Natural killer cell (primary cell): ENCODE data around the gene PRELP. TPM values are rescaled to one million over a fixed set of nuclear protein-coding genes. Genes with fewer than 3 reads are reported as not detected.

ENCODE experiments used
- ATAC-seq, 3 donors: fragments of 150-1000 bp in 2 of 3; fragments of 200-7000 bp in 1 of 3; cut with Tn5 transposase; 1 replicate in 1 of 3; 2 replicates in 2 of 3; pipeline ENCODE4 v1.10.0; 2021; ENCODE audit warnings: mild to moderate bottlenecking in 2 of 3, moderate library complexity in 2 of 3
- DNase-seq, 2 donors: peaks; one replicate each; pipeline versions ENCODE4 v3.0.0 to v3.0.0-alpha.2; 2013 to 2021; ENCODE audit warnings: mixed read lengths in 1 of 2
- H3K27ac ChIP-seq: one replicate; pipeline ENCODE4 v1.5.1; 2013; ENCODE audit warnings: mild to moderate bottlenecking, low read length
- H3K27me3 ChIP-seq: one replicate; pipeline ENCODE4 v1.6.1; 2013; ENCODE audit warnings: low read length; ENCODE audit not compliant: control insufficient read depth, insufficient read depth
- H3K36me3 ChIP-seq: one replicate; pipeline ENCODE4 v1.6.1; 2013; ENCODE audit warnings: low read length; ENCODE audit not compliant: control insufficient read depth, insufficient read depth
- H3K4me1 ChIP-seq: one replicate; pipeline ENCODE4 v1.6.1; 2013; ENCODE audit warnings: low read length; ENCODE audit not compliant: control insufficient read depth, insufficient read depth
- H3K4me3 ChIP-seq: one replicate; pipeline ENCODE4 v1.5.1; 2013; ENCODE audit warnings: low read length
- H3K9me3 ChIP-seq: one replicate; pipeline ENCODE4 v1.6.1; 2013; ENCODE audit warnings: low read length; ENCODE audit not compliant: control insufficient read depth, insufficient read depth
- H3K27ac Mint-ChIP-seq, 2 donors: one replicate each; pipeline ENCODE4 v1.8.0; 2022; ENCODE audit warnings: mild to moderate bottlenecking in 2 of 2, mixed read lengths in 2 of 2, moderate library complexity in 1 of 2
- H3K27me3 Mint-ChIP-seq, 2 donors: one replicate each; pipeline ENCODE4 v1.8.0; 2022; ENCODE audit warnings: low read depth in 2 of 2, mixed read lengths in 2 of 2
- H3K36me3 Mint-ChIP-seq: one replicate; pipeline ENCODE4 v1.8.0; 2022; ENCODE audit warnings: mixed read lengths
- H3K4me1 Mint-ChIP-seq, 2 donors: one replicate each; pipeline ENCODE4 v1.8.0; 2022; ENCODE audit warnings: mixed read lengths in 2 of 2
- H3K4me3 Mint-ChIP-seq: one replicate; pipeline ENCODE4 v1.8.0; 2022; ENCODE audit warnings: mild to moderate bottlenecking, moderate library complexity, mixed read lengths
- H3K9me3 Mint-ChIP-seq, 2 donors: one replicate each; pipeline ENCODE4 v1.8.0; 2022; ENCODE audit warnings: mixed read lengths in 2 of 2
- CTCF ChIP-seq: fragments of 200-600 bp; IDR thresholded peaks from one replicate; pipeline ENCODE4 v1.8.0; 2022; ENCODE audit warnings: antibody characterized with exemption
- WGBS: methylation state at CpG from one replicate; pipeline ENCODE4 v1.1.7; 2013; ENCODE audit warnings: missing lambda C conversion rate; ENCODE audit not compliant: insufficient coverage; 5-methylcytosine and 5-hydroxymethylcytosine counted together
- intact Hi-C: fragments of 100-400 bp; cut with micrococcal nuclease; formaldehyde crosslinking; loops from one replicate; pipeline ENCODE4 v1.14.2; 2022
- total RNA-seq, 4 donors: library from RNA; stranded (reverse); fragments of 120-200 nt in 1 of 4; gene quantifications; one replicate each; pipeline versions ENCODE4 v1.2.3 to v1.2.4, GENCODE V29; 2013 to 2022

The PRELP gene
- total RNA-seq, 3 donors from 2014 or later (not counting 1 experiment from before 2014, with no cell fraction given): not detected

GRCh38 chr1:203527013-203527412, 51.4 kb downstream of the PRELP start:
- Histone ChIP-seq H3K4me1 (no peaks in the 10 kb centered on the region), H3K27ac (no peak overlapping the region), H3K36me3 (no peaks in the 10 kb centered on the region), H3K27me3 (no peaks in the 10 kb centered on the region), H3K9me3 (no peaks in the 10 kb centered on the region), H3K4me3 (no peak overlapping the region)
- Mint-ChIP-seq H3K27ac (peak overlapping the region in 1 of 2 donors; percentile 0), H3K9me3 (no peaks in the 10 kb centered on the region), H3K4me1 (peaks cover 0 to 4% of the 10 kb centered on the region in 2 donors), H3K27me3 (no peaks in the 10 kb centered on the region), H3K4me3 (no peak overlapping the region), H3K36me3 (no peaks in the 10 kb centered on the region)
- ATAC-seq: no peak
- TF ChIP-seq CTCF: no peak
- intact Hi-C loops: no loop called here
- no peak for DNase-seq

- no peak for ATAC-seq
- no peak for DNase-seq
- H3K27me3 ChIP-seq: no peaks in the 10 kb centered on the region
- H3K4me3 ChIP-seq: no peak overlapping the region
- no peak overlapping the region for H3K27ac ChIP-seq
- peaks cover 0 to 4% of the 10 kb centered on the region in 2 donors for H3K4me1 Mint-ChIP-seq
- H3K36me3 ChIP-seq: no peaks in the 10 kb centered on the region
- H3K36me3 Mint-ChIP-seq: no peaks in the 10 kb centered on the region
- no peak overlapping the region for H3K4me3 Mint-ChIP-seq
- no peaks in the 10 kb centered on the region for H3K4me1 ChIP-seq
- H3K27ac Mint-ChIP-seq: no peak overlapping the region
- no peaks in the 10 kb centered on the region for H3K9me3 Mint-ChIP-seq
- intact Hi-C loops: no loop called here
- no peaks in the 10 kb centered on the region for H3K27me3 Mint-ChIP-seq
- WGBS: 87% methylated on average over 3 of the region's 3 CpGs
- TF ChIP-seq CTCF: no peak
- H3K9me3 ChIP-seq: no peaks in the 10 kb centered on the region
Observed at GRCh38 chr1:203528063-203528462, 52.5 kb downstream of the PRELP start.

- Histone ChIP-seq H3K9me3 (no peaks in the 10 kb centered on the region), H3K4me3 (no peak overlapping the region), H3K4me1 (no peaks in the 10 kb centered on the region), H3K36me3 (no peaks in the 10 kb centered on the region), H3K27me3 (no peaks in the 10 kb centered on the region), H3K27ac (no peak overlapping the region)
- Mint-ChIP-seq H3K27ac (no peak overlapping the region), H3K4me1 (peaks cover 0 to 4% of the 10 kb centered on the region in 2 donors), H3K27me3 (no peaks in the 10 kb centered on the region), H3K9me3 (no peaks in the 10 kb centered on the region), H3K4me3 (no peak overlapping the region), H3K36me3 (no peaks in the 10 kb centered on the region)
- intact Hi-C loops: no loop called here
- WGBS: 47% methylated on average over 5 of the region's 6 CpGs
- TF ChIP-seq CTCF: no peak
- DNase-seq (no peak), ATAC-seq (no peak)
Observed at GRCh38 chr1:203528976-203529835, 53.6 kb downstream of the PRELP start.

- Histone ChIP-seq H3K27ac (no peak overlapping the region), H3K36me3 (no peaks in the 10 kb centered on the region), H3K27me3 (no peaks in the 10 kb centered on the region), H3K4me1 (no peaks in the 10 kb centered on the region), H3K9me3 (no peaks in the 10 kb centered on the region), H3K4me3 (no peak overlapping the region)
- Mint-ChIP-seq H3K4me3 (no peak overlapping the region), H3K27ac (no peak overlapping the region), H3K36me3 (no peaks in the 10 kb centered on the region), H3K9me3 (no peaks in the 10 kb centered on the region), H3K27me3 (no peaks in the 10 kb centered on the region), H3K4me1 (peaks cover 0 to 4% of the 10 kb centered on the region in 2 donors)
- no peak for TF ChIP-seq CTCF
- WGBS: 93% methylated on average over 1 of the region's 3 CpGs
- DNase-seq (no peak), ATAC-seq (no peak)
- intact Hi-C loops: no loop called here
Observed at GRCh38 chr1:203531063-203531462, 55.5 kb downstream of the PRELP start.
